Activated naive CD8-positive, alpha-beta T cell treated with anti-CD3 and anti-CD28 coated beads, Interleukin-2, amount 50 U/mL, for 16 hours (primary cell): Measurements from ENCODE around the gene CALM1.

Experiments
- DNase-seq: peaks from one replicate; pipeline ENCODE4 v3.0.0-alpha.2; 2020; ENCODE audit warnings: low read depth, low spot score

Gene CALM1

GRCh38 chr14:90442388-90442787 lies 45.6 kb downstream of the CALM1 start:
- no peak for DNase-seq

- DNase-seq: no peak
Measured at GRCh38 chr14:90443161-90444076, 46.6 kb downstream of the CALM1 start.

- no peak for DNase-seq
Measured at GRCh38 chr14:90444077-90444696, 47.4 kb downstream of the CALM1 start.

DNA sequence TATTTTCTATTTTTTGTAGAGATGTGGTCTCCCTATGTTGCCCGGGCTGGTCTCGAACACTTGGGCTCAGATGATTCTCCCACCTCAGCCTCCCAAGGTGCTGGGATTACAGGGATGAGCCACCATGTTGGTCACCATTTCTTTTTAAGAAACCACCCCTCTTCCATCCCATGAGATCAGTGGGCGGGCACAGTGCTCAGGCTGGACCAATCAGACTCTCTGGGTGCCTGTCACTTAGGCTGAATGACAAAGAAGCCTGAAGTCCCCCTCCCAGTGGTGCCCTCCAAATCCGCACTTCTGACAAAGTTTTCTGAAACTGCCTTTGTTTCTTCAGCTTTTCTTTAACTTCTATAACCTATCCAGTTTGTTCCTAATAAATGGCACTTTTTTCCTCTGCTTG lies 48.2 kb downstream of the CALM1 start:
- no peak for DNase-seq

DNA sequence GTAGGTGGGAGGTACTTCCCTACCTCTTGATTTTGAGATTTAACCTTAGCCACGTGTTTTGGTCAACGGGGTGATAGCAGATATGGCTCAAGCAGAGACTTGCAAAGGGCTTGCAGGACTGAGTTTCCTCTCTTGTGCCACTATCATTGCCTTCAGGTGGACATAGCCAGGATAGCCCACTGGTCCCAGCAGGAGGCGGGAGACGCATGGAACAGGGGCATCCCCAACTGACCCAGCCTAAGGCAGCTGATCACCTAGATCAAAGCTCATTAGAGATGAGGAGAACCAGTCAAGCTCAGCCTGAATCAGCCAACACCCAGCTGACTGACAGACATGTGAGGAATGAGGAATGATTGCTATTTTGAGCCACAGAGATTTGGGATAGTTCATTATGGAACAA lies 49.6 kb downstream of the CALM1 start:
- no peak for DNase-seq

- no peak for DNase-seq
Measured at GRCh38 chr14:90447720-90448497, 51.1 kb downstream of the CALM1 start.

DNA sequence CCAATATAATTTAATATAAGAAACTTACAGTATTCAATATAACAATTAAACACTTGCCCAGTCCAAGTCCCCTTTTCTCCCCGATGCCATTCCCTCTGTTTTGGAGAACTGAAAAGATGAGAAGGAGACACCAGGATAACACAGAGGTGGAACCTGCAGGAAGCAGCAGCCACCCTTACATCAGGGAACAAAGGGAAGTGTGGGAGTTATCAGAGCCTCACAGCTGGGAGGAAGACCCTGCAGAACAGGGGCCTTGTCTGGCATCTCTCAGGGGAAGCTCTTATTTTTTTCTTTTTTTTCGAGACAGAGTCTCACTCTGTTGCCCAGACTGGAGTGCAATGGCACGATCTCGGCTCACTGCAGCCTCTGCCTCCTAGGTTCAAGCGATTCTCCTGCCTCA lies 52.6 kb downstream of the CALM1 start:
- DNase-seq: no peak

DNA sequence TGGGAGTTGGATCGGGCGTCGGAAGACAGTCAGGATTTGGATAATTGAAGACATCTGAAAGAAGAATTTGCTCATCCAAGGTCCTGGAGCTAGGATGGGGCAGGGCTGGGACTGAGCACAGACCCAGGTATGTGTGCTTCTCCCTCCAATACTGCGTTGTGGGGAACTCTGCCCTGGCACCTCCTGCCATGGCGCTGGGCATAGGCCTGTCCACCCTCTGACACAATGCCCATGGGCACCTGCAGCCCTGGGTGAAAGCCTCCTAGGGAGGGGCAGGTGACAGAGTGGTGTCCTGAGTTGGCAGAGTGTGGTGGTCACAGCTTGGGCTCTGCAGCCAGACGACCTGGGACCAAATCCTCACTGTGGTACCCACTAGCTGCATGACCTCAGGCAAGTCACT lies 53.3 kb downstream of the CALM1 start:
- no peak for DNase-seq

- no peak for DNase-seq
Measured at GRCh38 chr14:90450667-90451066, 53.8 kb downstream of the CALM1 start.

DNA sequence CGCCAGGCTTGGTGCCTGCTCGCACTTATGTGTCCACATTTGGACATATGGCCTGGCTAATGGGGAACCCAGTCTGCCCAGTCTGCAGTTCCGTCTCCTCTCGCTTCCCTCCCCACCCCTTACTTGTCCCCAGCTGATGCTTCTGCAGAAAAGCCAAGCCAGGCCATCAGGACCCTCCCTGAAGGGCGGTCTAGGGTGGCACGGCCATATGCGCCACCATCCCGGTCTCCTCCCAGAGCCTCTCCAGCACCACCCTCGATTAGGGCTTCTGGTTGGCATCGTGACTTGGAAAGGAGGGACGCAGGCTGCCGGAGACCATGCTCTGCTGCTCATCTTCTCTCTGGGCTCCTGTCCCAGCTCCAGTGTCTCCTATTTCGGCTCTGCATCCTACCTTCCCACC lies 54.6 kb downstream of the CALM1 start:
- DNase-seq: no peak

- DNase-seq: no peak
Measured at GRCh38 chr14:90451961-90452360, 55.1 kb downstream of the CALM1 start.

GRCh38 chr14:90452366-90452765 lies 55.5 kb downstream of the CALM1 start:
- DNase-seq: no peak

- DNase-seq: no peak
Measured at GRCh38 chr14:90453401-90453951, 56.6 kb downstream of the CALM1 start.

DNA sequence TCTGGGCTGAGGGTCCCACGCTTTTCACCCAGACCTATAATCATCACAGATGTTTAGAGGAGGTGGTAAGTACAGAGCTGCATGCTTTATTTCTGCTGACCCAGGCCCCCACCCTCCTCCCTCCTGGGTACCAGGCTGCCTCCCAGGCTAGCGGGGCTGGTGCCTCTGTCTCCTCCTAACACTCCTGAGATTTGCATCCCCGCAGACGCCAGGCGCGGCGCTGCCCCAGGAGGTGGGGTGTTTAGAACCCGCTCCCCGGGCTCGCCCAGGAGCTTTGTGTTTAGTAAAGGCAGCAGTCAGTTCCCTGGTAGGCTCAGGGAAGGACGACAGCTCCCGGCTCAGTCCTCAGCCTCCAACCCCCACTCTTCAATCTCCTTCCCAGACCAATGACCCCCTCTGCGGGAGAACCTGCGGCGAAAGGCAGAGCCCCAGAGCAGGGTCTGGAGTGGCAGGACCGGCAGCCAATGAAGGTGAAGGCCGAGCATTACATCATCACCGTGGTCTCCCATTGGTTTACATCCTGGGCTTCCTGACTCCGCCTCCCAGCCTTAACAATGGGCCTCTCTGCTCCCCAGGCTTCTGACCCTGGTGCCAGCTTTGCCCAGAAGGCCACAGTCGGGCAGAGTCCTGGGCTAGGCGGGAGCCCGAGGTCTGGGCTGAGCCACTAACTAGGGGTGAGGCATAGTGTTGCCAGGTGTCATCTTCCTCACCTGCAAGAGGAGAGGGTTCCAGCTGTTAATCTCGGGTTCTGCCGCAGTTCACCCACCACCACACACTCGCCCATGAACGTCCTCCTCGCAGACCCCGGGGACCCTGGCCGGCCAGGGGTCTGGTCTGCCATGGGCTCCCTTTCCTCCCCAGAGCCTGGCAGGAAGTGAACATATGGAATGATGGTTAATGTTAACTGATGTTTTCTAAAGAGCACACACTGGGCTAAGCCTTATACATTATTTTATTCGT lies 57.5 kb downstream of the CALM1 start:
- no peak for DNase-seq

GRCh38 chr14:90455100-90455571 lies 58.3 kb downstream of the CALM1 start:
- no peak for DNase-seq

- no peak for DNase-seq
Measured at GRCh38 chr14:90456551-90456950, 59.7 kb downstream of the CALM1 start.

DNA sequence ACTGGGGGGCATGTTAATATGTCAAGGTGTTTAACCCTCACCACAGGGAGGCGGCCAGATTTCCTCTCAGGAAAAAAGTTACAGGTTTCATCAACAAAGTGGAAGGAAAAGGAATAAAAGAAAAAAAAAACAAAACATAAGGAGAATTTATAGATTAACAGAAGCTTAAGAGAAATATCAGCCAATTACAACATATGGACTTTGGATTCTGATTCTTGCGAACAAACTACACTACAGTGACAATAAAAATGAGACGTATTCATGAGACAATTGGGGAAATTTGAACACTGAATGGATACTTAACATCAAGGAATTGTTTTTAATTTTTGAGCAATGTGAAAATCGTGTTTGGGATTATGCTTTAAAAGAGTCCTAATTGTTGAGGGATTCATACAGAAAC lies 60.4 kb downstream of the CALM1 start:
- no peak for DNase-seq
